CD4-positive, alpha-beta T cell treated with Interleukin-4 for 1 hour (primary cell): Measurements from ENCODE around the gene UQCC2.

Experiments
- DNase-seq, 2 donors: peaks; one replicate each; pipeline ENCODE4 v3.0.0-alpha.2; 2020 to 2022

Gene UQCC2

DNA sequence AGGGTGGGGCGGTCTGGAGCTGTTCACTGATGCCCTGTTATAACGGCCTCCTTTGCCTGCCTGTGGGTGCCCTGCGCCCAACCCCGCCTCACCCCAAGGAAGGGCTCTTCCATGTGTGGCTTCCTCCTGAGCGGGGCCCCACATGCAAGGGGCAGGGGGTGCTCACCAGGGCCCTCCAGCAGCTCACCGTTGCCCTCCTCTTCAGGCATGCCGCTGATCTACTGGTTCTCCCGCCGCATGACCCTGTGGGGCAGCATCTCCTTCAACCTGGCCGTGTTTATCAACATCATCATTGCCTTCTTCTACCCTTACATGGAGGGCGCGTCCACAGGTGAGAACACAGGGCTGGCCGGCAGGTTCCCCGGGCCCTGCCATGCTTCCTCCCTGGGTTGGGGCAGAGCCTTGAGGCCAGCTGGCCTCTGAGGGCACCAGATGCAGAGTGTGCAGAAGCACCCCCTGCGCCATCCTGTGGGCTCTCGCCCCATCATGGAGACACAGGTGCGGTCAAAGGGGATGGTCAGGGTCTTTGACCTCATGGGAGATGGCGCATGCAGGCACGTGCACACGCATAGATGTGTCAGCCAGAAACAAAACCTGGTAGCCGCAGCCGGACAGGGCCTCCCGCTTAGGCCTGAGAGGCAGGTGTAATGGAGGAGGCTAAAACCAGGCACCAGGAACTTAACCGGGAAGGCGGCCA, 22.9 kb downstream of the UQCC2 start:
- DNase-seq = no peak

- DNase-seq = no peak
Observed at GRCh38 chr6:33688006-33688405, 23.5 kb downstream of the UQCC2 start.

DNA sequence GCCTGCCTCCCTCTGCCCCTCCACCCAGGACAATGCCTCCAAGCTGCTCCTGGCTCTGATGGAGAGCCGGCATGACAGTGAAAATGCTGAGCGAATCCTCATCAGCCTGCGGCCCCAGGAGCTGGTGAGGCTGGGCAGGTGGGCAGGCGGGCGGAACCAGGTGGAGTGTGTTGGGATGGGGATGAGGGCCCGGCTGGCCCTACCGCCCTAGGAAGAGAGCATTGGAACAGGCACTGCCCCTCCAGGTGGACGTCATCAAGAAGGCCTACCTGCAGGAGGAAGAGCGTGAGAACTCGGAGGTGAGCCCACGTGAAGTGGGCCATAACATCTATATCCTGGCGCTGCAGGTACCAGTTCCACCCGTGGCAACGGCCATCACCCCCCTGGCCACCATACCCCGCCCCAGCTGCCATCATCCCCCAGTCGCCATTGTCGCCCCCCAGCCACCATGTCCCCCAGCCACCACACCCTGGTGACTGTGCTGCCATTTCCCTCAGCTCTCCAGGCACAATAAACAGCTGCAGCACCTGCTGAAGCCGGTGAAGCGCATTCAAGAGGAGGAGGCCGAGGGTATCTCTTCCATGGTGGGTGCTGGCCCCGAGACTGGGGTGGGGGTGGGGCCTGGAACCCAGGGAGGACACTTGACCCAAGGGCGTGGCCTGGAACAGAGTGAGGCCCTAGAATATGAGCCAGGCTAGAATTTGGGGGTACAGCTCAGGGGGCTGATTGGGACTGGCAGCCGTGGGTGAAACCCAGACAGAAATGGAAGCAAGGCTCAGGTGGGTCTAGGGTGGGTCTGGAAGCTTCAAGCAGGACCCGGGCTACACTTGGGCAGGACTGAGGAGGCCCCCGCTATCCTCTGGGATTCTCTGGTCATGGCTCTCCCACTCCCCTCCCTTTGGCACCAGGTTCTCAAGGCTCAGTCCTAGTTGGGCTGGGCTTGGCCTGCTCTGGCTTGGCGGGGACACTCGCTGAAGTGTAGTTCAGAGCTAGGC, 24.2 kb downstream of the UQCC2 start:
- no peak for DNase-seq

DNA sequence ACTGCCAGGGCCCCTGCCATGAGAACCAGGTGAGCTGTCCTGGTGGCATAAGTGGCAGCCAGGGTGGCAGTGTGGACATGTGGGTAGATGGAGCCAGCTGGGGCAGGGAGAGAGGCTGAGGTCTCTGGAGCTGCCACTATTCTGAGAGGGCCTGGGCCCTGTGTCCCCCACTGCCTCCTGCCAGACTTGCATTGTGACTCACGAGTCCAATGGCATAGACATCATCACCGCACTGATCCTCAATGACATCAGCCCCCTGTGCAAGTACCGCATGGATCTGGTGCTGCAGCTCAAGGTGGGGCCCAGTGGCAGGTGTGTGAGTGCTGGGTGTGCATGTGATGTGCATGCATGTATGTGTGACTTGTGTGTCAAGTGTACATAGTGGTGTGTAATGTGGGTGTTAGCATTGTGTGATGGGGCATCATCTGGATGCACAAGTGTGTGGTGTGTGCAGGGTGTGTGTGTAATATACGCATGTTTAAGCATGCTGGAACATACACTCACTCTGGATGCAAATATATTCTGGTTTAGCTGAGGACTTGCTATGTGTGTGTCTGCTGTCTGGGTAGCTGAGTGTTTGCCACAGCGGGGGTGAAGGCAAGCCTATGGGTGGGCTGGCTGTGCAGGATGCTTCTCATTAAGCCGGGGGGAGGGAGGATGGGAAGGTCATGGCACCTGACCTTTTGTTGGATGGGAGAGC, 25.1 kb downstream of the UQCC2 start:
- no peak for DNase-seq

GRCh38 chr6:33685411-33686224, 25.9 kb downstream of the UQCC2 start:
- DNase-seq = no peak

GRCh38 chr6:33684983-33685382, 26.5 kb downstream of the UQCC2 start:
- DNase-seq = no peak

- DNase-seq = no peak
Observed at GRCh38 chr6:33684428-33684896, 27.0 kb downstream of the UQCC2 start.

GRCh38 chr6:33683576-33684427, 27.7 kb downstream of the UQCC2 start:
- peak in 1 of 2 donors; percentile 2 for DNase-seq

- peak in 1 of 2 donors; percentile 25 for DNase-seq
Observed at GRCh38 chr6:33683051-33683571, 28.4 kb downstream of the UQCC2 start.

DNA sequence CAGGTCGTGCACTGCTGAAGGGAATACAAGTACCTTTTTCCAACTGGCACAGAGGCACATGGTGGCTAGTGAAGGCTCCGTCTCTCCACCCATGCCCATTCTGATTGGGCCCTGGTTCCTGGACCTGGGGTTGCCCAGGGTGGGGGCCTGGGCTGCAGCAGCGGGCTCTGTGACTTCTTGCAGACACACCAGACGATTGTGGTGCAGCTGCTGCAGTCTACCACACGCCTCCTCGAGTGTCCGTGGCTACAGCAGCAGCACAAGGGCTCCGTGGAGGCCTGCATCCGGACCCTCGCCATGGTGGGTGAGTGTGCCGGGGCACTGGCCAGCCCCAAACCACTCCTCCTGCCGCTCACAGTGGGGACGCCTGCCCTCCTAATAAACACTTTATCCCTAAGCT, 29.2 kb downstream of the UQCC2 start:
- no peak for DNase-seq

GRCh38 chr6:33679761-33680160, 31.7 kb downstream of the UQCC2 start:
- DNase-seq = no peak

DNA sequence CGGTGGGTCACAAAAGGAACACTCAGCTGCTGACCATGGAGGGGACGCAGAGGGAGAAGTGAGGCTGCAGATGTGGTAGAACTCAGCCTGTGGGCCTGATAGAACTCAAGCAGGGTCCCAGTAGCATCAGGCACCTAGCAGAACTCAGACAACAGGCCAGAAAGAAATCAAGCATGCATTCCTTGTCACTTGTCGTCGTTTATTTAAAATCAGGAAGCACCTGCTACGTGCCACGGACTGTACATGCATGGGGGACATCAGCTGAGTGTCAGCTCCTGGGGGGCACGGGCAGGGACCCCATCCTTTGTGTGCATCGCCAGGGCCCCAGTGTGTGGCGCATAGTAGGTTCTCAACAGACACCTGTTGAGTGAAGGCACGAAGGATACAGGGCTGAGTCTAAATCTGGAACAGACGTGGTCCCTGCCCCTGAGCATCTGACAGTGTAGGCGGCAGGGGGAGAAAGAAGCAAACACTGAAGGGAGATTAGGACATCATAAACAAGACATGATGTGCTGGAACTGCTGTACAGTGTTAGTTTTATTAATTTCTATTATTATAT, 32.5 kb downstream of the UQCC2 start:
- no peak for DNase-seq

- no peak for DNase-seq
Observed at GRCh38 chr6:33678233-33678931, 33.1 kb downstream of the UQCC2 start.

DNA sequence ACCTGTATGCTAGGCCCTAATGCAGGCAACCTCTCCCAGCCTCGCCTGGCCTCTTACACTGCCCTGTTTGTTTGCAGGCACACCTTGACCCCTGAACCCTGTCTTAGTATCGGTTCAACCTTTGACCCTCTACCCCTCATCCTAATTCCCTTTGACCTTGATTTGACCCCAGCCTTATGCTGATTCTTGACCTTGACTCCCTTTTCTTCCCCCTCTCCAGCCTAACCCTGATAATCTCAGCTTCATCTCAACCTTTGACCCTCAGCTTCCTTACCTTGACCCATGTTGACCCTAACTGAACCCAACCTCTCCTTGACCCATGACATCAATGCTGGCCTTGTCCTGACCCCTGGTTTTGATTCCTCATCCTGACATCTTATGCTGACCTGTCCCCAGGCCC, 33.8 kb downstream of the UQCC2 start:
- no peak for DNase-seq

DNA sequence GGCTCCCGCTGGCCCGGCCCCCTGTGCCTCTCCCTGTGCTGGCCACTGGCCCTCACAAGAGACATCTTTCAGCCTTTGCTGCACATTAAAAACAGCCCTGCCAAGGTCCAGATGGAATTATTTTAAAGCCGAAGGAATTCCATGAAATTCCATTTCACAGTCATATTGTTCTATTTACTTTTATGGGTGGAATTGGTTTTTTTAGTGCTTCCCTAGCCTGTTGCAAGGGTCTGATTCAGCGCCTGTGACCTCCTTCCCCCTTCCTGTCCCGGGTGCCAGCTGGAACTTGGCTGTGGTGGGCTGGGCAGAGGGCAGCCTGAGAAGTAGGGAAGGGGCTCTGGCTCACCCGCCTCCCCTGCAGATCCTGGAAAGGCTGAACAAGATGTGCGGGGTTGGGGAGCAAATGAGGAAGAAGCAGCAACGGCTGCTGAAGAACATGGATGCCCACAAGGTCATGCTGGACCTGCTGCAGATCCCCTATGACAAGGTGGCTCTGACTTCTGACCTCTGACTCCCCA, 34.3 kb downstream of the UQCC2 start:
- DNase-seq = no peak

GRCh38 chr6:33676416-33677142, 34.9 kb downstream of the UQCC2 start:
- DNase-seq = no peak

GRCh38 chr6:33675968-33676367, 35.5 kb downstream of the UQCC2 start:
- no peak for DNase-seq

GRCh38 chr6:33673851-33674250, 37.6 kb downstream of the UQCC2 start:
- DNase-seq = no peak

GRCh38 chr6:33672808-33673207, 38.7 kb downstream of the UQCC2 start:
- DNase-seq = no peak
